Amygdala (tissue), 56 donors: ENCODE measurements around the gene PRPF19.

Source experiments
- DNase-seq, 56 donors: peaks; one replicate each; lab custom pipeline; 2025; lab: John Stamatoyannopoulos, UW

Gene PRPF19

DNA sequence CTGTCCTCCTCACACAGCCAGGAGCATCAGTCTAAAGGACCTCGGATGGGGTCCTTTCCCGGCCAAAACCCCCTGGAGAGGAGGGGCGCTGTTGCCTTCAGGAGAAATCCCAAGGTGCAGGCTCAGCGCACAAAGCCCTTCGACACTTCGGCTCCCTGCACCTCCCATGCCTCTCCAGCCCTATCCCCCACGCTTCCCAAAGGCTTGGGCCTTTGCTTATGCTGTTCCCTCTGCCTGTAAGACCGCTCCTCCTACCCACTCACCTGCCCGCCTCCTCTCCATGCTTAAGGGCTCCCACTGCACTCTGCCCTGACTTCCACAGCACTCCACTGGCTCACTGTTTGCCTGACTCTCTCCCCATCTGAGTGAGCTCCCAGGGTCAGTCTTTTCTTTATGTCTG is 32.1 kb upstream of the PRPF19 start:
- DNase-seq: no peak

DNA sequence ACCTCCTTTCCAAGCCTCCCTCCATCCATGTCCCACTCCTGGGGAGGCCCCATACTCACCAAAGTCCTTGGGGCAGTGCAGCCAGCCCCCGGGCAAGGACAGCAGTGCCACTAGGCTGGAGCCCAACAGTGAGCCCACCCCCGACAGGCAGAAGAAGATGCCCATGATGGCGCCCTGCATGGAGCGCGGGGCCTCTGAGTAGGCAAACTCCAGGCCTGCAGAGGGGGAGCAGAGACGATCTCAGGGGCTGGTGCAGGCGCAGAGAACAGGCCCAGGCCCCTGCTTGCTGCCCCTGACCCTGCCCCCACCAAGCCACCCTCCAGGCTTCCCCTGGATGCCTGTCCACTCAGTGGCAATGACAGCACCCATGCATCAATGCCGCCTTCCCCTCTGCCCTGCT is 31.4 kb upstream of the PRPF19 start:
- no peak for DNase-seq

DNA sequence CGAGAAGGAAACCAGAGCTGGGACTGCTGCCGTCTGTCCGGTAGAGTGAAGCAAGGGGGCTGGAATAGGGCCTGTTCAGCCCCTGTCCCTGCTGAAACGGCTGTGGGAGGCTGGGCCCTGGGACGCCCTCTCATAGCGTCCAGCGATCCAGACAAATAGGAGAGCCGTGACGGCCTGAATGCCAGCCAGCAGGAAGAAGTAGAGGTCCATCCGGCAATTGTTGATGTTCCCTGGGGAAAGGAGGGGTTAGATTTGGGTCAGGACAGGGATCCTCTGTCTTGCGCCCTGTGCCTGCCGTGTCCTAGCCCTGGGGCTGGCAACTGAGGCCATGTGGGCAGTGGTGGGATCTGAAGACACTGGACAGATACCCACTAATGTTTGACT is 30.8 kb upstream of the PRPF19 start:
- DNase-seq: no peak

GRCh38 chr11:60936467-60937143 is 30.2 kb upstream of the PRPF19 start:
- no peak for DNase-seq

- DNase-seq: no peak
Observed at GRCh38 chr11:60935676-60936442, 29.5 kb upstream of the PRPF19 start.

- DNase-seq: no peak
Observed at GRCh38 chr11:60934790-60935605, 28.6 kb upstream of the PRPF19 start.

- no peak for DNase-seq
Observed at GRCh38 chr11:60934124-60934789, 27.9 kb upstream of the PRPF19 start.

DNA sequence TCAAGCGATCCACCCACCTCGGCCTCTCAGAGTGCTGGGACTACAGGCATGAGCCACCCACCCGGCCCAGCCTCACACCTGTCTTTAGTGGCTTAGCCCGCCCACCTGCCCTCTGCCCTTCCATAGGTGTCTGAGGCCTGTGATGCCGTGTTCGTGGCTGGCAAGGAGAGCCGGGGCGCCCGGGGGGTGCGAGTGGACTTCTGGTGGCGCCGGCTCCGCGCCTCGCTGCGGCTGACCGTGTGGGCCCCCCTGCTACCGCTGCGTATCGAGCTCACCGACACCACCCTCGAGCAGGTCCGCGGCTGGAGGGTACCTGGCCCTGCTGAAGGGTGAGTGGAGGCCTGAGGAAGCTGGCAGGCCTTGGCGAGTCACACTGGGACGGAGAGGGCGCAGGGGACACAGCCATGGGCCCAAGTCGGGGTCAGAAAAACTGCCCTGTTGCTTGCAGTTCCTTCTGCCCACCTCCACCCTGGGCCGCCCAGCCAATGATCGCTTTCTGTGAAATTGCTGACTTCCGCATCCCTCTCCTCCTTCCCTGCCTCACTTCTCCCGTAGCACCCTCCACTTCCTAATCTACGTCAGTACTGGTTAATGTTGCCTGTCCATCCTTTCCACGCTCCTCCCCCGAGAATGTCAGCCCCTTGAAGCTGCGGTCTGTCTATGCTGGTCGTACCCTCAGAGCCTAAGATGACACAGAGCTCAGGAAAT is 27.2 kb upstream of the PRPF19 start:
- DNase-seq: no peak

GRCh38 chr11:60932605-60933356 is 26.4 kb upstream of the PRPF19 start:
- no peak for DNase-seq

- DNase-seq: no peak
Observed at GRCh38 chr11:60931917-60932316, 25.5 kb upstream of the PRPF19 start.

DNA sequence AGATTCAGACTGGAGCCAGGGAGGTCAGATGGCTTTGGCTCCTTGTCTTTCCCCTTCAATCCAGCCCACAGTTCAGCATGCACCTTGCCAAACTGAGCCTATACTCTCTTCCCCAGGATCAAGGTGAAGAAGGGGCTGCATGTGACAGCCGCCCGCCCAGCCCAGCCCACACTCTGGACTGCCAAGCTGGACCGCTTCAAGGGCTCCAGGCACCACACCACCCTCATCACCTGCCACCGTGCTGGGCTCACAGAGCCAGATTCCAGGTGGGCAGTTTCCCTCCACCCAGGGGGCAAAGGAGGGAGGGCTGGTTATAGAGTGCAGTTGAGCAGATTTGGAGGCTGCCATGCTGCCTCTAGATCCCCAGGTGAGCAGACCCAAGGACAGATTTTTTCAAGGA is 24.0 kb upstream of the PRPF19 start:
- no peak for DNase-seq

- DNase-seq: no peak
Observed at GRCh38 chr11:60929764-60930163, 23.4 kb upstream of the PRPF19 start.

DNA sequence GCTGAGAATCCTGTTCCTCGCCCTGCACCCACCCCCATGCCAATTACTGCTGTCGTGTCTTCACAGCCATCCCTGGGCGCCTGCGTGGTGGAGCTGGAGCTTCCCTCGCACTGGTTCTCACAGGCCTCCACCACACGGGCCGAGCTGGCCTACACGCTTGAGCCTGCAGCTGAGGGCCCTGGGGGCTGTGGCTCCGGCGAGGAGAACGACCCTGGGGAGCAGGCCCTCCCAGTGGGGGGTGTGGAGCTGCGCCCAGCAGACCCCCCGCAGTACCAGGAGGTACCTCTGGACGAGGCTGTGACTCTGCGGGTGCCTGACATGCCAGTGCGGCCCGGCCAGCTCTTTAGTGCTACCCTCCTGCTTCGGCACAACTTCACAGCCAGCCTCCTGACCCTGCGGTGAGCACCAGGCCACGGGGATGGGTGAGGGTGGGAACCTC is 22.2 kb upstream of the PRPF19 start:
- DNase-seq: peak in 4 of 56 donors; percentile 21 to 29 (median 26)

GRCh38 chr11:60927600-60927999 is 21.2 kb upstream of the PRPF19 start:
- DNase-seq: no peak

DNA sequence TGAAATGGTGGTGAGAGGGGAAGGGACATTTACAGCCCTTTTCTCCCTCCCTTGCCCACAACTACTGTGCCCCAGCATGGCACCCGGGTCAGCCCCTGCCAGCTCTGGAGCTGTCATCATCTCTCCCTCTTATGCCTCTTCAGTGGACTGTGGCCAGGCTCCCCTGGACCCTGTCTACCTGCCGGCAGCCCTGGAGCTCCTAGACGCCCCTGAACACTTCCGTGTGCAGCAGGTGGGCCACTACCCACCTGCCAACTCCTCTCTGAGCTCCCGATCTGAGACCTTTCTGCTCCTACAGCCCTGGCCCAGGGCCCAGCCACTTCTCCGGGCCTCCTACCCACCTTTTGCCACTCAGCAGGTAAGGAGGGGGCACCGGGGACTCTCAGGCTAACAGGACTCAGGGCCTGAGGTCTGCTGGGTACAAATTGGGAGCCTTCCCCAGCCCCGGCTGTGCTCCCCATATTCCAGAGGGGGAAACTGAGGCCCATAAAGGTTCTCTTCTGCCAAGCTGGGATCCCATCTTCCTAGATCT is 20.7 kb upstream of the PRPF19 start:
- DNase-seq: no peak

- DNase-seq: peak in 19 of 56 donors; percentile 19 to 56 (median 39)
Observed at GRCh38 chr11:60926500-60926899, 20.1 kb upstream of the PRPF19 start.

- DNase-seq: no peak
Observed at GRCh38 chr11:60925868-60926267, 19.5 kb upstream of the PRPF19 start.

GRCh38 chr11:60924906-60925853 is 18.8 kb upstream of the PRPF19 start:
- DNase-seq: peak in 2 of 56 donors; percentile 19 to 26
